Measurements from ENCODE around the gene RAF1. TPM values are rescaled to one million over a fixed set of nuclear protein-coding genes. Genes with fewer than 3 reads are reported as not detected.
A peak's percentile ranks its signal among the peaks of the same experiment; 100 is the strongest.

The RAF1 gene
- total and polyA plus RNA-seq, 5 donors from 2014 or later: 54.1 to 133 (median 68.8) TPM

DNA sequence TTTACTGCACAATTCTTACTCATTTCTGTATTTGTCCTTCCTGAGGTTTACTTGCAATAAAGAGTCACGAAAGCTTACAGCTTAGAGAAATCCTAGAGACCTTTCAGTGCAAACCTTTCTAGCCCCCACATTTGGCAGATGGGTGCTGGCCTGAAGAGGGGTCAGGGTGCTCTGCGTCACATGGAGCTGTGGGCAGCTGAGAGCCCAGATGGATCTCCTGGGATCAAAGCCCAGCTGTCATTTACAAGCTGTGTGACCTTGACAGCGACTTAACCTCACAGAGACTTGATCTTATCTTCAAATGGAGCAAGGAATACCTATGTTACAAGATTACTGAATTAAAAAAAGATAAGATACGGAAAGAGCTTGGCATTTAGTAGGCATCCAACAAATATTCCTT is 24.0 kb upstream of the RAF1 start:
- no peaks in the 10 kb centered on the region for H3K36me3 Mint-ChIP-seq
- no peaks in the 10 kb centered on the region for H3K4me1 Mint-ChIP-seq
- H3K4me1 ChIP-seq (ENCODE audit: control insufficient read depth, insufficient read depth, low read length, poor library complexity, severe bottlenecking): no peaks in the 10 kb centered on the region
- H3K36me3 ChIP-seq (ENCODE audit: control insufficient read depth, insufficient read depth, low read length): no peaks in the 10 kb centered on the region
- H3K9me3 Mint-ChIP-seq: peaks cover 0 to 2% (median 0%) of the 10 kb centered on the region in 7 donors
- H3K4me3 Mint-ChIP-seq: no peak overlapping the region
- H3K27ac ChIP-seq (ENCODE audit: insufficient read depth, low read length, poor library complexity, severe bottlenecking): no peak overlapping the region
- ATAC-seq (ENCODE audit: low read depth in 2 of 2) (no peak), DNase-seq (no peak)
- no peak overlapping the region for H3K4me3 ChIP-seq (ENCODE audit: low read depth, low read length)
- H3K27me3 Mint-ChIP-seq: peaks cover 16% of the 10 kb centered on the region
- H3K27me3 ChIP-seq (ENCODE audit: control insufficient read depth, insufficient read depth, low read length): no peaks in the 10 kb centered on the region
- no peaks in the 10 kb centered on the region for H3K9me3 ChIP-seq (ENCODE audit: control insufficient read depth in 2 of 2, low read length in 2 of 2)
- no peak overlapping the region for H3K27ac Mint-ChIP-seq

DNA sequence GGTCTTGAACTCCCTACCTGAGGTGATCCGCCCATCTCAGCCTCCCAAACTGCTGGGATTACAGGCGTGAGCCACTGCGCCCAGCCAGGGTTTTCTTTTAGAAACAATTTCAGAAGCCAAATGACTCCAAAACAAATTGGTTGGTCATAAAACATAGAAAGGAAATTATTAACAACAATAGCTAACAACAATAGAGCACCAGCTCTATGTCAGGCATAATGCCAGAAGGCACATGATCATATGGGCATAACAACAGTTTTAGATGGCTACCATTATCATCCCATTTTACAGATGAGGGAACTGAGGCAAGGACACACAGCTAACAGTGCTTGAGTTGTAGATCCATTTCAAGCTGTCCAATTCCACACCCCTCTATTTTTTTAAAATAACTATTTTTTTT is 22.2 kb upstream of the RAF1 start:
- no peaks in the 10 kb centered on the region for H3K4me1 ChIP-seq (ENCODE audit: control insufficient read depth, insufficient read depth, low read length, poor library complexity, severe bottlenecking)
- DNase-seq (no peak), ATAC-seq (ENCODE audit: low read depth in 2 of 2) (no peak)
- H3K27ac ChIP-seq (ENCODE audit: insufficient read depth, low read length, poor library complexity, severe bottlenecking): no peak overlapping the region
- Mint-ChIP-seq H3K36me3 (no peaks in the 10 kb centered on the region), H3K4me1 (no peaks in the 10 kb centered on the region), H3K27me3 (peaks cover 12% of the 10 kb centered on the region), H3K9me3 (peaks cover 0 to 2% (median 0%) of the 10 kb centered on the region in 7 donors), H3K27ac (no peak overlapping the region), H3K4me3 (no peak overlapping the region)
- H3K27me3 ChIP-seq (ENCODE audit: control insufficient read depth, insufficient read depth, low read length): no peaks in the 10 kb centered on the region
- H3K36me3 ChIP-seq (ENCODE audit: control insufficient read depth, insufficient read depth, low read length): no peaks in the 10 kb centered on the region
- no peaks in the 10 kb centered on the region for H3K9me3 ChIP-seq (ENCODE audit: control insufficient read depth in 2 of 2, low read length in 2 of 2)
- H3K4me3 ChIP-seq (ENCODE audit: low read depth, low read length): no peak overlapping the region

DNA sequence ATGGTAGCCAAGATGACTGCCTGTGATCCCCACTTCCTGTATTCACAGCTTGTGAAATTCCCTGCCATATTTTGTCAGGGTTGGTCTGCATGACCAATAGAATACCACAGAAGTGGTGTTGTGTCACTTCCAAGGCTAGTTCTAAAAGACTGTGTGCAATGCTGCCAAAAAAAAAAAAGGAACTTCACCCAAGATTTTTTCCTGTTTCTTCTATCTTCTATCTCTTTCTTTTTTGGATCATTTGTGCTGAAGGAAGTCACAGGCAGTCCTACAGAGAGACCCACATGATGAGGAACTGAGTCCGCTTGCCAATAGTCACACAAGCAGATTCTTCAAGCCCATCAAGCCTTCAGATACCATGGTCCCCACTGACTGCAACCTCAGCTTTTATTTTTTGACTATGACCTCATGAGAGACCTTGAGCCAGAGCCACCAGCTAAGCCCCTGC is 18.1 kb upstream of the RAF1 start:
- Histone ChIP-seq H3K9me3 (ENCODE audit: control insufficient read depth in 2 of 2, low read length in 2 of 2) (no peaks in the 10 kb centered on the region), H3K27ac (ENCODE audit: insufficient read depth, low read length, poor library complexity, severe bottlenecking) (no peak overlapping the region), H3K36me3 (ENCODE audit: control insufficient read depth, insufficient read depth, low read length) (no peaks in the 10 kb centered on the region), H3K4me1 (ENCODE audit: control insufficient read depth, insufficient read depth, low read length, poor library complexity, severe bottlenecking) (no peaks in the 10 kb centered on the region), H3K4me3 (ENCODE audit: low read depth, low read length) (no peak overlapping the region), H3K27me3 (ENCODE audit: control insufficient read depth, insufficient read depth, low read length) (no peaks in the 10 kb centered on the region)
- Mint-ChIP-seq H3K36me3 (no peaks in the 10 kb centered on the region), H3K27ac (no peak overlapping the region), H3K4me1 (no peaks in the 10 kb centered on the region), H3K27me3 (peaks cover under 1% of the 10 kb centered on the region), H3K4me3 (no peak overlapping the region), H3K9me3 (peaks cover 0 to 2% (median 0%) of the 10 kb centered on the region in 7 donors)
- no peak for DNase-seq
- peak in 1 of 2 donors; percentile 28 for ATAC-seq (ENCODE audit: low read depth in 2 of 2)

DNA sequence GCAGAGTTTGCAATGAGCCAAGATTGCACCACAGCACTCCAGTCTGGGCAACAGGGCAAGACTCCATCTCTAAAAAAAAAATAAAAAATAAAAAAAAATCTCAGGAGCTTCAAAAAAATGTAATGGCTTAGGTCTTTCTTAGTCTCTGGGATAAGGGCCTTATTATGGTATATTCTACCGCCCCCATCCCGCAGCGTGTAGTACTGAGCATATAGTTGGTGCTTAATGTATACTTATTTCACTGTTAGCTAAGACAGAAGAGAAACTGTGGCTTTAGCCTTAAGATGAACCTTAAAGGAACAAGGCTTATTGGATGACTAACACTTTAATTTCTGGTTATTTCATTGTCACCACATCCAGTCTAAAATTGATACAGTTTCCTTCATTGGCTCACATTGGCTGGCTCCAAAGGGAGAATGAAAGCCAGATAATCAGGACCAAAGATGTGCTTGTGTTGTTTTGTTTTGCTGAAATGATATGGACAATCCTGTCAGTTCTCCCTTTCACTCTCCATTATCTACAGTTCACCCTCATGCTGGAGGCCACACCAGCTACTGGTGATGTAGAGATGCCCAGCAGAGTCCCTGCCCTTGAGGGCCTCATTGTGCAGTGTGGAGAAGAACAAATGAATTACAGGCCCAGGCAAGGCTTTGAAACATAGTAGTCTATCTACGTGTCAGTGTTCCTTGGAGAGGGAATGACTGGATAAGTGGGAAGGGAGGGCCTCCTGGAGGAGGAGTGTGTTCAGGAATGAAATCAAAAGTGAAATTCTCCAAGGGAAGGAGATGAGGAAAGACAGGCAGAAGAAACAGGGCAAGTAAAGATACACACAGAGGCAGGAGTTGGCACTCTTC is 17.4 kb upstream of the RAF1 start:
- Histone ChIP-seq H3K27me3 (ENCODE audit: control insufficient read depth, insufficient read depth, low read length) (no peaks in the 10 kb centered on the region), H3K9me3 (ENCODE audit: control insufficient read depth in 2 of 2, low read length in 2 of 2) (no peaks in the 10 kb centered on the region), H3K4me1 (ENCODE audit: control insufficient read depth, insufficient read depth, low read length, poor library complexity, severe bottlenecking) (no peaks in the 10 kb centered on the region), H3K4me3 (ENCODE audit: low read depth, low read length) (no peak overlapping the region), H3K36me3 (ENCODE audit: control insufficient read depth, insufficient read depth, low read length) (no peaks in the 10 kb centered on the region), H3K27ac (ENCODE audit: insufficient read depth, low read length, poor library complexity, severe bottlenecking) (no peak overlapping the region)
- Mint-ChIP-seq H3K27ac (no peak overlapping the region), H3K4me3 (no peak overlapping the region), H3K9me3 (peaks cover 0 to 2% (median 0%) of the 10 kb centered on the region in 7 donors), H3K36me3 (no peaks in the 10 kb centered on the region), H3K4me1 (no peaks in the 10 kb centered on the region), H3K27me3 (no peaks in the 10 kb centered on the region)
- DNase-seq: no peak
- no peak for ATAC-seq (ENCODE audit: low read depth in 2 of 2)

DNA sequence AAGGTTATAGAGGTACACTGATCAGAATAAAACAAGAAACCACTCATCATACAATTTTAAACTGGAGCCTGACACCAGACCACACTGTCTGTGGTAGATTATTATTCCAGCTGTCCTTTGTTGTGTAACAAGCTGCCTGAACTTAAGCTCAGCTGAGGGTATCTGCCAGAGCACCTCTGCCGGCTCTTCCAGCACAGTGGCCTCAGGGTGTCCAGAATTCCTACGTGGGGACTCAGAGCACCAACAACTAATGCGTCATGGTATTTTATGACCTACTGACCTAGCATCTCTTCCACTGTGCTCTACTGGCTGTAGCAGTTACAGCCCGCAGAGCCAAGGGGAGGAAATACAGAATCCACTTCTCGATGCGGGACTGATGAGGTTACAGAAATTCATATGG is 15.6 kb upstream of the RAF1 start:
- no peak overlapping the region for H3K4me3 Mint-ChIP-seq
- no peaks in the 10 kb centered on the region for H3K4me1 ChIP-seq (ENCODE audit: control insufficient read depth, insufficient read depth, low read length, poor library complexity, severe bottlenecking)
- no peaks in the 10 kb centered on the region for H3K36me3 Mint-ChIP-seq
- no peak overlapping the region for H3K27ac ChIP-seq (ENCODE audit: insufficient read depth, low read length, poor library complexity, severe bottlenecking)
- no peak overlapping the region for H3K4me3 ChIP-seq (ENCODE audit: low read depth, low read length)
- H3K4me1 Mint-ChIP-seq: no peaks in the 10 kb centered on the region
- no peaks in the 10 kb centered on the region for H3K27me3 ChIP-seq (ENCODE audit: control insufficient read depth, insufficient read depth, low read length)
- no peak for DNase-seq
- H3K9me3 ChIP-seq (ENCODE audit: control insufficient read depth in 2 of 2, low read length in 2 of 2): no peaks in the 10 kb centered on the region
- no peak overlapping the region for H3K27ac Mint-ChIP-seq
- no peaks in the 10 kb centered on the region for H3K9me3 Mint-ChIP-seq
- H3K27me3 Mint-ChIP-seq: peaks cover 7% of the 10 kb centered on the region
- H3K36me3 ChIP-seq (ENCODE audit: control insufficient read depth, insufficient read depth, low read length): no peaks in the 10 kb centered on the region
- ATAC-seq (ENCODE audit: low read depth in 2 of 2): no peak

DNA sequence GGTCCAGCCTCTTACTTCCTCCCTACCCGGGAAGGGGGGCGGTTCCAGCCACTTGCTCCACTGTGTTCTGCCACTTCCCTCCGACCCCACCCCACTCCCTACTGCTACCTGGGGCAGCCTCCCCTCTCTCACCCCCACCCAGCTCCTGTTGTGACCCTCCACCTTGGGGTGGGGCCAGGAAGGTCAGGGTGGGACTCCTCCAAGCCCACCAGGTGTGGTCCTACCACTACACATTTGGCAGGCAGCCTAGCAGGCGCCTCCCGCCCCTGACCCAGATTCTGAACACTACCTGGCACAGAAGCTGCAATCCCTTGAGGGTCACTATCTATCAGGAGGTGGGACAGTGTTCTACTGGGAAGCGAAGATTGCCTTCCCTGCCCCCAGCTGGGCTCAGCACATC is 13.7 kb upstream of the RAF1 start:
- Histone ChIP-seq H3K4me1 (ENCODE audit: control insufficient read depth, insufficient read depth, low read length, poor library complexity, severe bottlenecking) (no peaks in the 10 kb centered on the region), H3K36me3 (ENCODE audit: control insufficient read depth, insufficient read depth, low read length) (no peaks in the 10 kb centered on the region), H3K9me3 (ENCODE audit: control insufficient read depth in 2 of 2, low read length in 2 of 2) (no peaks in the 10 kb centered on the region), H3K4me3 (ENCODE audit: low read depth, low read length) (no peak overlapping the region), H3K27me3 (ENCODE audit: control insufficient read depth, insufficient read depth, low read length) (no peaks in the 10 kb centered on the region), H3K27ac (ENCODE audit: insufficient read depth, low read length, poor library complexity, severe bottlenecking) (no peak overlapping the region)
- Mint-ChIP-seq H3K4me1 (no peaks in the 10 kb centered on the region), H3K9me3 (no peaks in the 10 kb centered on the region), H3K27me3 (peaks cover 7% of the 10 kb centered on the region), H3K27ac (no peak overlapping the region), H3K36me3 (no peaks in the 10 kb centered on the region), H3K4me3 (no peak overlapping the region)
- no peak for DNase-seq
- no peak for ATAC-seq (ENCODE audit: low read depth in 2 of 2)

DNA sequence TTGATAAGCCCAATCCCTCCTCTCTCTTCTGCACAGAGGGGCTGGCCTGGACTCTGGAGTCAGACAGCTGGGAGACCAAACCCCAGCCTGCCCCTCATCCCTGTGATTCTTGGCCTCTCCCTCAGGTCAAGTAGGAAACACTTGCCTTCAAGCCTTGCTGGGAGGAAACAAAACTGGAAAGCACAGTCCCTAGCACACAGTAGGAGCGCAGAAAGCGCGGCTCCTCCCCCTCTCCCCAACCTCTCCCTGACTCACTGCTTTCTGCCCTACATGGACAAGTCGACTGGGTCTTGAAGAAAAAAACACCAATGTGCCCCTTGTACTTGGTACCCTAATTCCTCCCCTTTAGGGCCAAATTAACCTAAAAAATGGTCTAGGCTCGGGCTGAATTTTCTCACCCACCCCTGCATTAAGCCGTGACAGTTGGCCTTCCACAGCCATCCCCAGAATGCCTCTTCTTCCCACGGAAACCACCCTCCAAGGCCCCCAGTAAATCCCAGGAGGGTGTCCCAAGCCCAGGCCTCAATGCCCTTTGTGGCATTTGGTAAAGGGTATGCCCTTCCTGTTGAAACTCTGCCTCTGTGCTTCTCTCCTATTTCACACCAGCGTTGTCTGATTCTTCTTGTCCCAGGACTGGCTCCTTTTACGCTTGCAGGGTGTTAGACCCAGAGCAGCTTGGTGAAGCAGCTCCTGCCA is 11.3 kb upstream of the RAF1 start:
- H3K27me3 ChIP-seq (ENCODE audit: control insufficient read depth, insufficient read depth, low read length): no peaks in the 10 kb centered on the region
- peaks cover 0 to 2% (median 0%) of the 10 kb centered on the region in 7 donors for H3K9me3 Mint-ChIP-seq
- H3K36me3 ChIP-seq (ENCODE audit: control insufficient read depth, insufficient read depth, low read length): no peaks in the 10 kb centered on the region
- no peaks in the 10 kb centered on the region for H3K9me3 ChIP-seq (ENCODE audit: control insufficient read depth in 2 of 2, low read length in 2 of 2)
- no peak overlapping the region for H3K4me3 Mint-ChIP-seq
- no peaks in the 10 kb centered on the region for H3K36me3 Mint-ChIP-seq
- peaks cover 7% of the 10 kb centered on the region for H3K27me3 Mint-ChIP-seq
- ATAC-seq (ENCODE audit: low read depth in 2 of 2): no peak
- no peak overlapping the region for H3K4me3 ChIP-seq (ENCODE audit: low read depth, low read length)
- DNase-seq: no peak
- no peak overlapping the region for H3K27ac ChIP-seq (ENCODE audit: insufficient read depth, low read length, poor library complexity, severe bottlenecking)
- H3K4me1 Mint-ChIP-seq: no peaks in the 10 kb centered on the region
- H3K4me1 ChIP-seq (ENCODE audit: control insufficient read depth, insufficient read depth, low read length, poor library complexity, severe bottlenecking): no peaks in the 10 kb centered on the region
- no peak overlapping the region for H3K27ac Mint-ChIP-seq

All from CD4-positive, CD25-positive, alpha-beta regulatory T cell (primary cell).